ENCODE data around the gene MACROD1.
"Not testable (repeated sequence)": the region's sequence is repeated elsewhere in the genome, so short reads cannot be mapped to it uniquely, and the experiment has no call there.

MACROD1 gene

DNA sequence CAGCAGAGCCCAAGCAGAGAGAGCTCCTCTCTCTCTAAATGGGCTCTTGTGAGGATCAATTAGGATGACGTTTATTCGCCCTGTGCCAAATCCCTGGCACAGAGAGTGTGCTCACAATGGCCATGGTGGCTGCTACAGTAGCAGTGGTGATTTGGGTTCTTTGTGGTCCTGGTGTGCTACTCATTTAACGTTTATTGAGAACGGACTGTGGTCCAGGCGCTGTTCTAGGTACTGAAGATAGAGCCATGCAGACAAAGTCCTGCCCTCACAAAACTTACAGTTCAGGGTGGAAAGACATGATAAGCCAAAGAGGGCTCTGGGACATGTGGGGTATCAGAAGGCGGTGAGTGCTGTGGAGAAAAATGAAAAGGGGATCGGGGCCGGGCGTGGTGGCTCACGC, 174.4 kb downstream of the MACROD1 start:
- DNase-seq = no peak

DNA sequence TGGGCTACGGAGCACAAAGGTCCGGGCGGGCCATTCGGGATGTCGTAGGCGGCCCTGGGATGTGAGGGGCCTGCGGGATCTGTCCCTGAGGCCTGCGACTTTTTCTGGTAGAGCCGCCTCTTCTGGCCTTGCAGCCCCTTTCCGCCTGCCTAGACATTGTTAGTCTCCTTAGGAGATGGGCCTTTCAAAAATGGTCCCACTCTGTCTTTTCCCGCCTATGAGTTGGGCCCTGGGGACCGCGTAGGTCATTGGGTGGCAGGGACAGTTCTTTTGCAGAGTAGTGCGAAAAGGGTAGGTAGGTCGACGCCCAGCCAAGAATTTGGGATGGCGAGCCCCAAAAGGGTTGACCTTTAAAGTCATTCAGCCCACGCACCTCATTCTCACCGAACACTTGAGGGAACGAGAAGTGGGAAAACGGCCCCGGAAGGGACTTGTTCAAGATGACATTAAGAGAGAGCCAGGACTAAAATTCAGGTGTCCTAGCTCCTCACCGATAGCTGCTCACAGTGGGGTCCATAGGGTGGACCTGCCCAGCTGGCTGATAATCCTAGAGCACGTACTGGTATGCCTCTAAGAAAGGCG, 178.9 kb downstream of the MACROD1 start:
- DNase-seq = no peak

DNA sequence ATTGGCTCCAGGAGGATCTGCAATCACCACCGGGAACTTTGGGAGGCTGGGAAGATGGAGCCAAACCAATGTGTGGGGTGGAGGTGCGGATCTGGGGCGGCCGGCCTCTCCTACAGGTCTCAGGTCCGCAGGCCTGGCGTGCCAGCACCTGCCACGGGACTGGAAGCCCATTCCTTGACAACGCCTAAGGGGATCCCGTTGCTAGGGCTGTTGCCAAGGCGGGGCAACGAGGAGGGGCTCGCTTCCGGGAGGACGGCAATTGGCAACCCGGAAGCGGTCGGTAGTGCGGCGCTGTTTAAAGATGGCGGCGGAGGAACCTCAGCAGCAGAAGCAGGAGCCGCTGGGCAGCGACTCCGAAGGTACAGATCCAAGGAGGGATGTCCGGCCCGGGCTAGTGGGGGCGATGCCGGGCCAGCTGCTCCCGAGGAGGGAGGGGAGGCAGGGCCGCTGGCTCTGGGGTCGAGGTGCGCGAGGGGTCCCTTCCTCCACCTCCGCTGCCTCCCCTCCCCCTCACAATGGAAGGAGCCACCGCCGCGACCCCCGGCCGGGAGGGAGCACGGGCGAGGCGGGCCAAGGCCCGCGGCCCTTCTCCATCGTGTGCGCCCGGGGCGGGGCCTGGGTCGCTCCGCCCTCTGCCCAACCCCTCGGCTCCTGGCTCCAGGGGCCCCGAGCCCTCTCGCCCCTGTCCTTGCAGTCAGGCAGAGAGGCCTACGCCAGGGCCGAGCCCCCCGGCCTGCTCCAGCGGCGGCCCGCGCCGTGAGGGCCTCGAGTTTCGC, 179.6 kb downstream of the MACROD1 start, which contains the start of gene OTUB1:
OTUB1 (plus strand) TSS at position 283 of the 776 bp plus-strand sequence; CDS start at position 302, 19 bp downstream.
- peak; percentile 83 for DNase-seq

DNA sequence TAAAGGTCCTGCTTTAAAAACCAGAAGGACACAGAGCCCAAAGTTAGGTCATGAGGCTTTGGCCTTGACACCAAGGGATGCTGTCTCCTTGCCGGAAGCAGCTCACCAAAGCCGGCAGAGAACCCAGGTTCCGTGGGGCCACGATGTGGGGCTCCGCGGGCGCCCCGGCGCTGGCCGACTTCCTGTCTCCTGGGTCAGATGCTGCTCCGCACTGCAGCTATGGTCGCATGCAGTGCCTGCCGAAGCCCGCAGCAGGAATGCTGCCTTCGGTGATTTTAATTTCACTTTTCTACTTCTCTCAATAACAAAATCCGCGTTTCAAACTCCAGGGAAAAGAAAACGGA, 180.1 kb downstream of the MACROD1 start:
- peak; percentile 45 for DNase-seq

DNA sequence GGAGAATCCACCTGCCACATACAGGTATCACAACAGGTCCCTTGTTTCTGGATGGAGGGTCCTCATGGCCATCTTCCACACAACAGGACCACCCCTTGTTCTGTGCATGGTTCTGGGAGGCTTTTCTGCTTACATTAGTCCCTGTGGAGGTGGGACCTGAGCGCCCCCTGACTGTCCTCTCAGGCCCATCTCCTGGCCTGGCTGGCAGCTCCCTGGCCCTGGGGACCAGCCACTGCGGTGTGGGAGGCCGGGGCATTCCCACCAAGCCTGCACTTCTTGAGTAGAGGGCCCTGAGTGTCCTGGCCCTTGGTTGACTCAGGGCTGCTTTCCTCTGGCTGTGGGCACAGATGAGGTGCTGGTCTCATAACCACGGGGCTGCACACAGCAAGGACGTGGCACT, 186.5 kb downstream of the MACROD1 start:
- no peak for DNase-seq

DNA sequence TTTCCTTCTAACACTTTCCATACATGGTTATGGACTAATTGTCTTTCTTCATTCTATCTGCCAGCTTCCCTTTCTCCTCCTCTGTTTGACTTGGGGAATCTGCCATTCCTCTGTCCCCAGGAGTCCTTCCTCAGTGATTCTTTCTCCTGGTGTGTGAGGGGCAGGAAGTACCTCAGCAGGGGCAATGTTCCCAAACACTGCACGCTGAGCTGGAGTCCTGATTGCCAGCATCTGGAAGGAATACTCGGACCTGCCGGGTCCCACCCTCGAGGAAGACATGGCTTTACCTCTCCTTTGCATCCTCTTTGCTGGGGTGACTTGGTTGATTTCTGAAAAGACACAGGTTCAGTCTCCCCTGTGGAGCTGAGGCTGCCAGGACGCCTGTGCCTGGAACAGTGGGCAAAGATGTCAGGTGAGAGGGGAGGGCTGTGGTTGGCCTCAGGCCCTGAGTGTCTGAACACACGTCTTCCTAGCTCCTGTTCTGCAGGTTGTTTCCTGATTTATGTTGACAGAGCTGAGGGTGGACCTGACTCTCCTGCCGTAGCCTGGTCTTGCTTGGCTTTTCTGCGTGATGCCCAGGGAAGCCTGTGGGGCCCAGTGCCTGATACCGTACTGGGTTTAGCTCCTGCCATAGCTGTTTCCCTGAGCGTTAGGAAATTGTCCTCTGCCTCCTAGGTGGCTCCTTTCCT, 187.2 kb downstream of the MACROD1 start:
- DNase-seq = no peak

DNA sequence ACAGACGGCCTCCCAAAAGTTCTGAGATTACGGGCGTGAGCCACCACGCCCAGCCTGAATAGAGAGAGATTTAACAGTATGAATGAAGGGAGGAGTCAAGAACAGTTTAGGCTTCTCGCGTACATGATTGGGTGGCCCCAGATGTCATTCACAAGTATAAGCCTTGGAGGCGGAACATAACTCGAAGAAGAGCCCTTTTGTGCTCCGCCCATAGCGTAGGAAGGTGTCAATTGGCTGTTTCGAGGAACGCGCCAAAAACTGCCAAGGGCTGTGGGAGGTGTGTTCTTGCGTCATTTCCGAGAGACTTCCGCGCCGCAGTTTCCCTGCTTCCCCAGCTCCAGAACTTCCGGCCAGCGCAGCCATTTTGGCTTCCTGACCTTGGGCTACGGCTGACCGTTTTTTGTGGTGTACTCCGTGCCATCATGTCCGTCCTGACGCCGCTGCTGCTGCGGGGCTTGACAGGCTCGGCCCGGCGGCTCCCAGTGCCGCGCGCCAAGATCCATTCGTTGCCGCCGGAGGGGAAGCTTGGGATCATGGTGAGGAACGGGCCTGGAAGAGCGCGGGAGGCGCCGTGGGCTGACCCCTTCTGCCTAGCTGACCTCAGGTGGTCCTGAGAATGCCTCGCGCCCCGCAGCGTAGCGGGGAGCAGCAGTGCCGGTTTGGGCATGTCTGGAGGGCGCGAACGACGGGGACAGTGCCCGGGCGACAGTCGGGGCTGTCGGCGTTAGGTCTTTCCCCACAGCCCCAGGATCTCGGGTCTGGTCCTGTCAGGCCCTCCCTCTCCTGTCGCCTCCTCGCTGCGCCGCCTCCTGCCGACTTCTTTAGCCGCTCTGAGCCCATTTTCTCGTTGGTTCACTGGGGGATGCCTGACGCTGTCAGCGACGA, 191.4 kb downstream of the MACROD1 start, which contains the start of gene COX8A:
COX8A (plus strand) TSS at position 362 of the 885 bp plus-strand sequence; CDS start at position 423, 61 bp downstream.
- peak; percentile 100 for DNase-seq

DNA sequence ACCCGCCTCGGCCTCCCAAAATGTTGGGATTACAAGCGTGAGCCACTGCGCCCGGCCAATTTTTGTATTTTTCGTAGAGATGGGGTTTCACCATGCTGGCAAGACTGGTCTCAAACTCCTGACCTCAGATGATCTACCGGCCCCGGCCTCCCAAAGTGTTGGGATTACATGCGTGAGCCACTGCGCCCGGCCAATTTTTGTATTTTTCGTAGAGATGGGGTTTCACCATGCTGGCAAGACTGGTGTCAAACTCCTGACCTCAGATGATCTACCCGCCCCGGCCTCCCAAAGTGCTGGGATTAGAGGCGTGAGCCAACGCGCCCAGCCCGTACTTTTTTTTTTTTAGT, 192.0 kb downstream of the MACROD1 start:
- not testable (repeated sequence) for DNase-seq

DNA sequence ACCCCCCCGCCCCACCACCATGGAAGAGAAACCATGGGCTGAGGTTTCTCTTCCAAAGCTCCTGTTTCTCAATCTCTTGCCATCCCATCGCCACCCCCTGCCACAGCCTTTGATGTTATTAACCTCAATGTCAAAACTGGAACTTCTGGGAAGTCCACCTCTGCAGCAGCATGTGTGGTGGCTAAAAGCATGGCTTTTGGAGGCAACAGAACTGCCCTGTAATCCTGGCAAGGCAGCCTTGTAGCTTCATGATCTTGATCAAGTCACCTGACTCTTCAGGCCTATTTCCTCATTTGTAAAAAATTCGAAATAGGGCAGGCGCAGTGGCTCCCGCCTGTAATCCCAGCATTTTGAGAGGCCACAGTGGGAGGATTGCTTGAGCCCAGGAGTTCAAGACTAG, 195.0 kb downstream of the MACROD1 start:
- peak; percentile 93 for DNase-seq

DNA sequence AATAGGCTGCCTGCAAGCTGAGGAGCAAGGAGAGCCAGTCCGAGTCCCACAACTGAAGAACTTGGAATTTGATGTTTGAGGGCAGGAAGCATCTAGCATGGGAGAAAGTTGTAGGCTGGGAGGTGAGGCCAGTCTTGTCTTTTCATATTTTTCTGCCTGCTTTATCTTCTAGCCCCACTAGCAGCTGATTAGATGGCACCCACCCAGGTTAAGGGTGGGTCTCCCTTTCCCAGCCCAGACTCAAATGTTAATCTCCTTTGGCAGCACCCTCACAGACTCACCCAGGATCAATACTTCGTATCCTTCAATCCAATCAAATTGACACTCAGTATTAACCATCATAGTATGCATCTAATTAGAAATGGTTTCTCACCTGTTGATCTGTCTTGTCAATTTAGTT, 196.5 kb downstream of the MACROD1 start:
- no peak for DNase-seq

DNA sequence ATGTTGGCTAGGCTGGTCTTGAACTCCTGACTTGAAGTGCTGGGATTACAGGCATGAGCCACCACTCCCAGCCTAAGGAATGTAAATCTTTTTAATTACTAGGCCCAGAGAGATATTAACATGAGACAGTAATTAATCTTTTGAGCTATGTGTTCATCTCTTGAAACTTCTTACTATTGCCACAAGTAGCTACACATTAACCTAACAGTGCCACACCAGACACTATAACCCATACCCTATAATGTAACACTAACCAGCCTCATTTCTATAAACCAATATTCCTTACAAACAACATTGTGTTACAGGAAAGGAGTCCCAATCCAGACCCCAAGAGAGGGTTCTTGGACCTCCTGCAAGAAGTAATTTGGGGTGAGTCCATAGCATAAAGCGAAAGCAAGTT, 199.5 kb downstream of the MACROD1 start:
- no peak for DNase-seq

DNA sequence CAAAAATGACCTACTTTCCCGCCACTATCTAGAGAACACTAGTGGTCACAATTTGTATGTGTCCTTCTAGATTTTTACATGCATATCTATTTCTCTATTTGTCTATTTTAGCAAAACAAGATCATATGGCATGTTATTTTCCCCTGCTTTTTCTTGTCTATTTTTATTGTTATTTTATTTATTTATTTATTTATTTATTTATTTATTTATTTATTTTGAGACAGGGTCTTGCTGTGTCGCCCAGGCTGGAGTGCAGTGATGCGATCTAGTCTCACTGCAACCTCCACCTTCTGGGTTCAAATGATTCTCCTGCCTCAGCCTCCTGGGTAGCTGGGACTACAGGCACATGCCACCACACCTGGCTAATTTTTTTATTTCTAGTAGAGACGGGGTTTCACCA, 202.0 kb downstream of the MACROD1 start:
- not testable (repeated sequence) for DNase-seq

DNA sequence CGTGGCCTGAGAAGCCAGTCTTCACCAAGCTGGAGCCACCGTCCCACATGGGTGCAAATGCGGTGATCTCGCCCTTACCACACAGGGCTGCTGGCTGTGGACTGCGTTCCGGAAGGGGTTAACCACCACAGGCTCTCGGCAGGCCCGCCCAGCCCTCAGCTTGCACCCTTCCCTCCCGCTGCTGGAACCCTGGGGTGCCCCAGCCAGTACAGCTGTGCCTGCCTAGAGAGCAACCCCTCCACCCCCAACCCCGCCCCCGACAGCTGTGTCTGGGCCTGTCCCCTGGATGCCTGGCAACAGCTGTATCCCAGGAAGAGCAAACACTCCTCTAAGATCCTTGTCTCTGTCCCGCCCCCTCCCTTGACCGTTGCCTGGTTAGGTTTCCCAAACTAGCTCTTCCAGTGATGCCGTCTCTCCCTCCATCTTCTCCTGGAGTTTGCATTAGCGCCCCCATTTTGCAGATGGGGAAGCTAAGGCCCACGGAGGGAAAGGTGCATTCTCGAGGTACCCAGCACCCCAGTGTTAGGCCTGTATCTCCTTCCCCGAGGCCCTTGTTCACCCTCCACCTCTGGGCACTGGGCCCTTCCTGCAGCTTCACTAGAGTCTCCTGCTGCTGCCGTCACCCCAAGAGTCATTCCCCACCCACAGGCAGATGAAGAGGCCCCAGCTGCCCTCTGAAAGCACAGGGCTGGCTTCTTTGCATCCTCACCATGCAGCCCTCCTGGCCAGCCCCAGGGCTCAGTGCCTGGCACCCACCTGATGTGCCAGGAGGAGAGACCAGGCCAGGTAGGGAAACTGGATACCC, 204.1 kb downstream of the MACROD1 start:
- DNase-seq = peak; percentile 90

DNA sequence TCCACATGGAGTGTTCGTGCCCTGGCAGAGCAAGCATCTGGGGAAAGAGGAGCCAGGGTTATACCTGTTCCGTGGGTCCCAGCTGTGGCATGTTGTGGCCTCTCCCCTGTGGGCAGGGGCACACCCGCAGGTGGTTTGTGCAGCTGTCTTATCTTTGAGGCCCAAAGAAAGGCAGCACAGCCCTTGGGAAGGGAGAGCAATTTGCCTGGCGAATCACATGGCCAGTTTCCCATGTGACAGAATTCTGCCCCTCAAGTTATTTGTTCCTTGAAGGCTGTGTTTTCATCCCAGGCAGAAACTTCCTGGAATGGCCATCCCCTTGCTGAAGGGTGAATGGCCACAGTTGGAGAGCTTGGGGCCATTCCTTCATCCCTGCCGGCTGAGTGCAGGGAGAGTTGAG, 207.9 kb downstream of the MACROD1 start:
- DNase-seq = no peak

DNA sequence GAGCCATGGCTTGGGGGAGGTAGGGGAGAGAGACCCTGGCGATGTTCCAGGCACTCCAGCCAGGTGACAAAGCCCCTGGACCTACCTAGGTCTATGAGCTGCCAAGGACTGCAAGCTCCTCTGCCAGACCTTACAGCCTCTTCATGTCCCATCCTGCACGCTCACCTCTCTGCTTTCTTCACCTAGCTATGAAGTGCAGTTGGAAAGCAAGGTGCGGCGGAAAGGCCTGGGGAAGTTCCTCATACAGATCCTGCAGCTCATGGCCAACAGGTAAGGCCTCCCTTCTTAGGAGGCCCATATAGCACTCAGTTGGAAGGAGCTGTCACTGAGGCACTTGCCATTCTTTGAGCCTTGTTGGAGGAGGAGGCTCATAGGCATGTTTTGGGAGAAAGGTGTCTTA, 213.3 kb downstream of the MACROD1 start:
- DNase-seq = no peak

DNA sequence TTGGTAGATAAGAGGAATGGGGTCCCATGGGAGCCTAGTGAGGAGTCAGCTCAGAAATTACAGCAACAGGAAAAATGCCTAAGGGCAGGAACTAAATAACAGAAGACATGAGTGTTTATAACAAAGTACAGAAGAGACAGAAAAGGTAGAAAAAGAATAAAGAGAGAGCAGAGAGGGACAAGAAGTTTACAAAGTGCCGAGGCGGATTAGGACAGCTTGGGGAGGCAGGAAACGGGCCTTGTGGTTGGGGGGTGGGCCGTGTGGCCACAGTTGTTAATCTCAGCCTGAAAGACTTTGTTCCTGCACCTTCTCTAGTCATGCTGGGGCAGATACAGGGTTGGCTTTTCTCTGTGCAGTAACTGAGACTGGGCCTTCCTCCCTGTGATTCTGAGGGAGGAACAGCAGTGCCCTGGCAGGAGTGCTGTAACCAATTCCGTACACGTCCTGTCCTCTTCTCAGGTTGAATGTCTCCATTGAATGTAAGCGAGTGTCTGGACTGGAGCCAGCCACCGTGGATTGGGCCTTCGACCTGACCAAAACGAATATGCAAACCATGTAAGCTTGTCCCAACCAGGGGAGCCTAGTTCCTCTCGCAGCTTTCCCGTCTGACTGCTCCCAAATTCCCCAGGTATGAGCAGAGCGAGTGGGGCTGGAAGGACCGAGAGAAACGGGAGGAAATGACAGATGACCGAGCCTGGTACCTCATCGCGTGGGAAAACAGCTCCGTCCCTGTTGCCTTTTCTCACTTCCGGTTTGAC, 214.0 kb downstream of the MACROD1 start:
- DNase-seq = peak; percentile 81

Measured in MV-4-11 (cell line).